HG02852 (cell line): Measurements from ENCODE around the gene MAGEA11.
"Not testable (repeated sequence)": the region's sequence is repeated elsewhere in the genome, so short reads cannot be mapped to it uniquely, and the experiment has no call there.

Experiments used
- ATAC-seq: cut with Tn5 transposase; IDR thresholded peaks from one replicate; pipeline ENCODE4 v1.9.1; 2021; ENCODE audit warnings: mild to moderate bottlenecking, moderate library complexity; ENCODE audit not compliant: unreplicated experiment

Gene MAGEA11

GRCh38 chrX:149711545-149712236 lies at the start of gene MAGEA11:
Gene MAGEA11, plus strand, starts transcription at chrX:149712060. Its CDS starts 1,100 bp downstream, at chrX:149713160.
- no peak for ATAC-seq

GRCh38 chrX:149675088-149675487 lies 36.8 kb upstream of the MAGEA11 start:
- not testable (repeated sequence) for ATAC-seq

GRCh38 chrX:149675554-149675953 lies 36.3 kb upstream of the MAGEA11 start:
- ATAC-seq = not testable (repeated sequence)

GRCh38 chrX:149679164-149679678 lies 32.6 kb upstream of the MAGEA11 start:
- ATAC-seq = not testable (repeated sequence)

- ATAC-seq = no peak
These were observed 30.7 kb upstream of the MAGEA11 start for GRCh38 chrX:149681182-149681581.

- no peak for ATAC-seq
These were observed 29.8 kb upstream of the MAGEA11 start for GRCh38 chrX:149682031-149682430.

GRCh38 chrX:149682956-149683947 lies 28.6 kb upstream of the MAGEA11 start:
- no peak for ATAC-seq

- ATAC-seq = no peak
These were observed 27.7 kb upstream of the MAGEA11 start for GRCh38 chrX:149683966-149684730.

GRCh38 chrX:149687991-149688390 lies 23.9 kb upstream of the MAGEA11 start:
- no peak for ATAC-seq

GRCh38 chrX:149688552-149688951 lies 23.3 kb upstream of the MAGEA11 start:
- ATAC-seq = no peak

GRCh38 chrX:149691794-149692193 lies 20.1 kb upstream of the MAGEA11 start:
- no peak for ATAC-seq

GRCh38 chrX:149692686-149693272 lies 19.1 kb upstream of the MAGEA11 start:
- ATAC-seq = not testable (repeated sequence)

- ATAC-seq = no peak
These were observed 12.1 kb upstream of the MAGEA11 start for GRCh38 chrX:149699761-149700160.

- ATAC-seq = no peak
These were observed 7.2 kb upstream of the MAGEA11 start for GRCh38 chrX:149704664-149705063.

GRCh38 chrX:149707147-149707901 lies 4.5 kb upstream of the MAGEA11 start:
- ATAC-seq = no peak

GRCh38 chrX:149712831-149713230 lies 971 bp downstream of the MAGEA11 start:
- no peak for ATAC-seq

GRCh38 chrX:149713279-149714050 lies 1.6 kb downstream of the MAGEA11 start:
- no peak for ATAC-seq

- no peak for ATAC-seq
These were observed 3.6 kb downstream of the MAGEA11 start for GRCh38 chrX:149715468-149715867.

- no peak for ATAC-seq
These were observed 4.8 kb downstream of the MAGEA11 start for GRCh38 chrX:149716632-149717031.
